Dendritic cell treated with granulocyte-macrophage colony-stimulating factor and Interleukin-4, amounts not matched to agents 40 ng/mL and 50 ng/mL, for 4 days (primary cell): ENCODE results near the gene SCRT2.

Experiments used
- H3K27ac Mint-ChIP-seq: one replicate; pipeline ENCODE4 v1.8.0; 2022; ENCODE audit warnings: mild to moderate bottlenecking, mixed read lengths
- H3K27me3 Mint-ChIP-seq: one replicate; pipeline ENCODE4 v1.8.0; 2022; ENCODE audit warnings: mild to moderate bottlenecking, mixed read lengths
- H3K36me3 Mint-ChIP-seq: one replicate; pipeline ENCODE4 v1.8.0; 2022; ENCODE audit warnings: low read depth, mixed read lengths
- H3K4me1 Mint-ChIP-seq: one replicate; pipeline ENCODE4 v1.8.0; 2022; ENCODE audit warnings: low read depth, mixed read lengths
- H3K4me3 Mint-ChIP-seq: one replicate; pipeline ENCODE4 v1.8.0; 2022; ENCODE audit warnings: mild to moderate bottlenecking, moderate library complexity, mixed read lengths
- H3K9me3 Mint-ChIP-seq: one replicate; pipeline ENCODE4 v1.8.0; 2022; ENCODE audit warnings: mixed read lengths
- intact Hi-C: fragments of 100-400 bp; cut with micrococcal nuclease; formaldehyde crosslinking; loops from one replicate; pipeline ENCODE4 v1.15.0; 2022

The SCRT2 gene

GRCh38 chr20:634148-634925 is 41.3 kb downstream of the SCRT2 start:
- Mint-ChIP-seq H3K36me3 (no peaks in the 10 kb centered on the region), H3K9me3 (no peaks in the 10 kb centered on the region), H3K4me1 (no peaks in the 10 kb centered on the region), H3K27ac (no peak overlapping the region), H3K27me3 (peaks cover 15% of the 10 kb centered on the region), H3K4me3 (no peak overlapping the region)
- intact Hi-C loops, result no loop called here

GRCh38 chr20:631101-631500 is 44.5 kb downstream of the SCRT2 start:
- intact Hi-C loops, result no loop called here
- H3K27ac Mint-ChIP-seq, result no peak overlapping the region
- peaks cover 16% of the 10 kb centered on the region for H3K27me3 Mint-ChIP-seq
- no peaks in the 10 kb centered on the region for H3K4me1 Mint-ChIP-seq
- no peak overlapping the region for H3K4me3 Mint-ChIP-seq
- peaks cover 6% of the 10 kb centered on the region for H3K9me3 Mint-ChIP-seq
- no peaks in the 10 kb centered on the region for H3K36me3 Mint-ChIP-seq

GRCh38 chr20:626579-626978 is 49.0 kb downstream of the SCRT2 start:
- Mint-ChIP-seq H3K27ac (no peak overlapping the region), H3K4me3 (no peak overlapping the region), H3K9me3 (peaks cover 22% of the 10 kb centered on the region), H3K36me3 (no peaks in the 10 kb centered on the region), H3K4me1 (peaks cover 19% of the 10 kb centered on the region), H3K27me3 (peaks cover 23% of the 10 kb centered on the region)
- intact Hi-C loops, result no loop called here

- H3K4me1 Mint-ChIP-seq, result peaks cover 27% of the 10 kb centered on the region
- no peaks in the 10 kb centered on the region for H3K36me3 Mint-ChIP-seq
- peak overlapping the region; percentile 12 for H3K27ac Mint-ChIP-seq
- H3K4me3 Mint-ChIP-seq, result no peak overlapping the region
- H3K27me3 Mint-ChIP-seq, result peaks cover 31% of the 10 kb centered on the region
- intact Hi-C loops, result no loop called here
- H3K9me3 Mint-ChIP-seq, result peaks cover 22% of the 10 kb centered on the region
Observed at GRCh38 chr20:625360-625932, 50.2 kb downstream of the SCRT2 start.

- Mint-ChIP-seq H3K9me3 (peaks cover 22% of the 10 kb centered on the region), H3K36me3 (no peaks in the 10 kb centered on the region), H3K4me1 (peaks cover 32% of the 10 kb centered on the region)
Observed at GRCh38 chr20:623704-624103, 51.9 kb downstream of the SCRT2 start.

GRCh38 chr20:623021-623420 is 52.6 kb downstream of the SCRT2 start:
- intact Hi-C loops, result no loop called here
- peaks cover 30% of the 10 kb centered on the region for H3K27me3 Mint-ChIP-seq
- H3K27ac Mint-ChIP-seq, result no peak overlapping the region
- H3K9me3 Mint-ChIP-seq, result peaks cover 27% of the 10 kb centered on the region
- H3K4me1 Mint-ChIP-seq, result peaks cover 32% of the 10 kb centered on the region
- H3K36me3 Mint-ChIP-seq, result no peaks in the 10 kb centered on the region
- no peak overlapping the region for H3K4me3 Mint-ChIP-seq

More at GRCh38 chr20:623704-624103, 51.9 kb downstream of the SCRT2 start:
- intact Hi-C loops, result no loop called here
- H3K4me3 Mint-ChIP-seq, result no peak overlapping the region
- H3K27ac Mint-ChIP-seq, result no peak overlapping the region
- peaks cover 35% of the 10 kb centered on the region for H3K27me3 Mint-ChIP-seq

- intact Hi-C loops, result no loop called here
- Mint-ChIP-seq H3K27ac (no peak overlapping the region), H3K36me3 (no peaks in the 10 kb centered on the region), H3K4me1 (peaks cover 32% of the 10 kb centered on the region), H3K27me3 (peaks cover 27% of the 10 kb centered on the region), H3K9me3 (peaks cover 33% of the 10 kb centered on the region), H3K4me3 (no peak overlapping the region)
Observed at GRCh38 chr20:622161-622560, 53.4 kb downstream of the SCRT2 start.

GRCh38 chr20:621125-621756 is 54.4 kb downstream of the SCRT2 start:
- Mint-ChIP-seq H3K36me3 (no peaks in the 10 kb centered on the region), H3K9me3 (peaks cover 28% of the 10 kb centered on the region), H3K27me3 (peaks cover 24% of the 10 kb centered on the region), H3K27ac (no peak overlapping the region), H3K4me1 (peaks cover 32% of the 10 kb centered on the region), H3K4me3 (no peak overlapping the region)
- intact Hi-C loops, result no loop called here

- H3K9me3 Mint-ChIP-seq, result peaks cover 18% of the 10 kb centered on the region
- no peaks in the 10 kb centered on the region for H3K36me3 Mint-ChIP-seq
- H3K27me3 Mint-ChIP-seq, result peaks cover 24% of the 10 kb centered on the region
- no peak overlapping the region for H3K27ac Mint-ChIP-seq
- intact Hi-C loops, result no loop called here
- H3K4me1 Mint-ChIP-seq, result peaks cover 30% of the 10 kb centered on the region
- H3K4me3 Mint-ChIP-seq, result no peak overlapping the region
Observed at GRCh38 chr20:620246-620645, 55.4 kb downstream of the SCRT2 start.

- Mint-ChIP-seq H3K4me1 (peaks cover 29% of the 10 kb centered on the region), H3K9me3 (peaks cover 11% of the 10 kb centered on the region), H3K27ac (no peak overlapping the region), H3K4me3 (no peak overlapping the region), H3K27me3 (peaks cover 29% of the 10 kb centered on the region), H3K36me3 (no peaks in the 10 kb centered on the region)
- intact Hi-C loops, result no loop called here
Observed at GRCh38 chr20:618980-619379, 56.6 kb downstream of the SCRT2 start.

- Mint-ChIP-seq H3K27me3 (peaks cover 37% of the 10 kb centered on the region), H3K27ac (no peak overlapping the region), H3K4me3 (no peak overlapping the region), H3K9me3 (peaks cover 11% of the 10 kb centered on the region), H3K36me3 (no peaks in the 10 kb centered on the region), H3K4me1 (peaks cover 26% of the 10 kb centered on the region)
- intact Hi-C loops, result no loop called here
Observed at GRCh38 chr20:617934-618690, 57.5 kb downstream of the SCRT2 start.

- H3K9me3 Mint-ChIP-seq, result peaks cover 11% of the 10 kb centered on the region
- no peaks in the 10 kb centered on the region for H3K36me3 Mint-ChIP-seq
- no peak overlapping the region for H3K4me3 Mint-ChIP-seq
- peaks cover 27% of the 10 kb centered on the region for H3K4me1 Mint-ChIP-seq
- peaks cover 48% of the 10 kb centered on the region for H3K27me3 Mint-ChIP-seq
- intact Hi-C loops, result no loop called here
- no peak overlapping the region for H3K27ac Mint-ChIP-seq
Observed at GRCh38 chr20:615514-615913, 60.1 kb downstream of the SCRT2 start.

- no peak overlapping the region for H3K4me3 Mint-ChIP-seq
Observed at GRCh38 chr20:611843-612185, 63.8 kb downstream of the SCRT2 start.

More at GRCh38 chr20:611843-612185, 63.8 kb downstream of the SCRT2 start:
- Mint-ChIP-seq H3K36me3 (no peaks in the 10 kb centered on the region), H3K27ac (no peak overlapping the region), H3K9me3 (no peaks in the 10 kb centered on the region), H3K4me1 (peaks cover 21% of the 10 kb centered on the region), H3K27me3 (peaks cover 61% of the 10 kb centered on the region)
- intact Hi-C loops, result no loop called here
